Astrocyte (in vitro differentiated cells and primary cell): Measurements from ENCODE around the gene HOXA11. TPM values are rescaled to one million over a fixed set of nuclear protein-coding genes. Genes with fewer than 3 reads are reported as not detected.

ENCODE experiments used
- DNase-seq: peaks from one replicate; pipeline ENCODE4 v3.0.0-alpha.2; 2010; ENCODE audit warnings: low read depth
- FAIRE-seq: peaks from 2 replicates; lab custom pipeline; 2011; peaks lifted over from hg19 to GRCh38; lab: Jason Lieb, UNC
- H2AFZ ChIP-seq: 2 replicates; pipeline ENCODE4 v1.6.0; 2012; ENCODE audit warnings: low read depth, low read length, inconsistent platforms
- H3K27ac ChIP-seq: 2 replicates; pipeline ENCODE4 v1.5.1; 2011; ENCODE audit warnings: low read depth, low read length, inconsistent platforms
- H3K27me3 ChIP-seq: 2 replicates; pipeline ENCODE4 v1.6.0; 2011; ENCODE audit warnings: low read length, inconsistent platforms; ENCODE audit not compliant: insufficient read depth
- H3K36me3 ChIP-seq: 2 replicates; pipeline ENCODE4 v1.5.1; 2011; ENCODE audit warnings: low read length, inconsistent platforms; ENCODE audit not compliant: insufficient read depth
- H3K4me1 ChIP-seq: 2 replicates; pipeline ENCODE4 v1.5.1; 2011; ENCODE audit warnings: low read length, inconsistent platforms; ENCODE audit not compliant: insufficient read depth
- H3K4me2 ChIP-seq: 2 replicates; pipeline ENCODE4 v1.6.0; 2012; ENCODE audit warnings: low read length, inconsistent platforms
- H3K4me3 ChIP-seq: 2 replicates; pipeline ENCODE4 v1.5.1; 2011; ENCODE audit warnings: low read depth, mild to moderate bottlenecking, low read length, inconsistent platforms; ENCODE audit not compliant: insufficient read depth
- H3K79me2 ChIP-seq: 2 replicates; pipeline ENCODE4 v1.6.0; 2012; ENCODE audit warnings: mild to moderate bottlenecking, low read length, inconsistent platforms; ENCODE audit not compliant: insufficient read depth
- H3K9ac ChIP-seq: 2 replicates; pipeline ENCODE4 v1.6.0; 2012; ENCODE audit warnings: mild to moderate bottlenecking, low read length, inconsistent platforms
- H3K9me3 ChIP-seq: 2 replicates; pipeline ENCODE4 v1.5.1; 2012; ENCODE audit warnings: low read depth, mild to moderate bottlenecking, low read length, inconsistent platforms; ENCODE audit not compliant: insufficient read depth
- H4K20me1 ChIP-seq: 2 replicates; pipeline ENCODE4 v1.6.0; 2012; ENCODE audit warnings: low read length, inconsistent platforms; ENCODE audit not compliant: insufficient read depth
- H3K27ac Mint-ChIP-seq: one replicate; pipeline ENCODE4 v1.8.0; 2021; ENCODE audit warnings: mild to moderate bottlenecking, mixed read lengths; ENCODE audit not compliant: unreplicated experiment
- H3K27me3 Mint-ChIP-seq: one replicate; pipeline ENCODE4 v1.8.0; 2021; ENCODE audit warnings: low read depth, mixed read lengths; ENCODE audit not compliant: unreplicated experiment
- H3K36me3 Mint-ChIP-seq: one replicate; pipeline ENCODE4 v1.8.0; 2021; ENCODE audit warnings: low read depth, mixed read lengths; ENCODE audit not compliant: unreplicated experiment
- H3K4me1 Mint-ChIP-seq: one replicate; pipeline ENCODE4 v1.8.0; 2021; ENCODE audit warnings: low read depth, mixed read lengths; ENCODE audit not compliant: unreplicated experiment
- H3K4me3 Mint-ChIP-seq: one replicate; pipeline ENCODE4 v1.8.0; 2021; ENCODE audit warnings: mild to moderate bottlenecking, moderate library complexity, mixed read lengths; ENCODE audit not compliant: unreplicated experiment
- H3K9me3 Mint-ChIP-seq: one replicate; pipeline ENCODE4 v1.8.0; 2021; ENCODE audit warnings: mild to moderate bottlenecking, mixed read lengths; ENCODE audit not compliant: unreplicated experiment
- EZH2 ChIP-seq: IDR thresholded peaks from 2 replicates; pipeline ENCODE4 v1.6.1; 2012; ENCODE audit warnings: mild to moderate bottlenecking, low read length, inconsistent platforms; ENCODE audit not compliant: insufficient read depth
- total RNA-seq: library from RNA; stranded (reverse); gene quantifications from 2 replicates; pipeline ENCODE4 v1.2.1, GENCODE V29; 2021
- TF ChIP-seq, protein P1 (sequence below): IDR thresholded peaks from 2 replicates; pipeline ENCODE4 v1.5.1; 2011; ENCODE audit warnings: low read depth, mild to moderate bottlenecking, inconsistent platforms, low read length, moderate library complexity; ENCODE audit not compliant: insufficient read depth

HOXA11 gene
- total RNA-seq, 1 donor from 2014 or later: not detected

DNA sequence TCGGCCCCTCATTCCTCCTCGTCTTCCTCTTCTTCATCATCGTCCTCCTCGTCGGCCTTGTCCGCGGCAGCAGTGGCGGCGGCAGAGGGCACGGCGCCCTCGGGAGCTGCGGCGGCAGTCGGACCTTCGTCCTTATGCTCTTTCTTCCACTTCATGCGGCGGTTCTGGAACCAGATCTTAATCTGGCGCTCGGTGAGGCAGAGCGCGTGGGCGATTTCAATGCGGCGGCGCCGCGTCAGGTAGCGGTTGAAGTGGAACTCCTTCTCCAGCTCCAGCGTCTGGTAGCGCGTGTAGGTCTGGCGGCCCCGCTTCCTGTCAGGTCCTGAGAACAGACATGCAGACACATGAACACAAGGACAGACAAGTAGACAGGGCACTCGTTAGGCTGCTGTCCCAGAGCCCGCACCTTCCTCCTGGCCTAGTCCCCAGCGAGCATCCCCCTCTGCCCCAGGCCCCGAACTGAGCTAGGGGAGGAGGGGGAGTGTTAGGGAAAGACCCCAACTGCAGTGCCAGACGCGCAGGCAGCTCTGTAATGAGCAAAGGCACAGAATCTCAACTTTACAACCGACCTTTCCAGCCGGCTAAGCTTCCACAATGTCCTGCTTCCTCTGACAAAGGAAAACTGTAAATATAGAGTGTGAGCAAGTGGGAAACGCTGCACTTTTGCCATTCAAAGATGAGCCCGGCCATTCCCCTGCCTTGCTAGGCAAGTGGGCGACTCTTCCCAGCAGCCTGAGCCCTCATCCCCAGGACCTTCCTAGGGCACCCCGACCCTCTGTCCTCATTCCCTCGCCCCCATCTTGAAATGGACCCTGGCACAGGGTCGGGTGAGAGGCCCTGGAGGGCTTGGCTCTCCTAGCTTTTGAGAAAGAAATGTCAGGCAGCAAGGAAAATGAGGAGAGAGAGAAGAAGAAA lies 29.9 kb downstream of the HOXA11 start:
- H3K36me3 ChIP-seq: no peaks in the 10 kb centered on the region
- Mint-ChIP-seq H3K4me1 (no peaks in the 10 kb centered on the region), H3K36me3 (no peaks in the 10 kb centered on the region), H3K27me3 (peaks cover 84% of the 10 kb centered on the region), H3K4me3 (no peak overlapping the region), H3K27ac (no peak overlapping the region), H3K9me3 (peaks cover 52% of the 10 kb centered on the region)
- peaks cover 16% of the 10 kb centered on the region for H3K9me3 ChIP-seq
- no peak overlapping the region for H3K4me2 ChIP-seq
- no peak overlapping the region for H3K27ac ChIP-seq
- H3K27me3 ChIP-seq: peaks cover 95% of the 10 kb centered on the region
- no peaks in the 10 kb centered on the region for H3K79me2 ChIP-seq
- H3K4me1 ChIP-seq: peaks cover 9% of the 10 kb centered on the region
- H4K20me1 ChIP-seq: no peaks in the 10 kb centered on the region
- no peak overlapping the region for H3K9ac ChIP-seq
- H2AFZ ChIP-seq: no peak overlapping the region
- peak; percentile 73 for TF ChIP-seq EZH2
- TF ChIP-seq, protein P1, sequence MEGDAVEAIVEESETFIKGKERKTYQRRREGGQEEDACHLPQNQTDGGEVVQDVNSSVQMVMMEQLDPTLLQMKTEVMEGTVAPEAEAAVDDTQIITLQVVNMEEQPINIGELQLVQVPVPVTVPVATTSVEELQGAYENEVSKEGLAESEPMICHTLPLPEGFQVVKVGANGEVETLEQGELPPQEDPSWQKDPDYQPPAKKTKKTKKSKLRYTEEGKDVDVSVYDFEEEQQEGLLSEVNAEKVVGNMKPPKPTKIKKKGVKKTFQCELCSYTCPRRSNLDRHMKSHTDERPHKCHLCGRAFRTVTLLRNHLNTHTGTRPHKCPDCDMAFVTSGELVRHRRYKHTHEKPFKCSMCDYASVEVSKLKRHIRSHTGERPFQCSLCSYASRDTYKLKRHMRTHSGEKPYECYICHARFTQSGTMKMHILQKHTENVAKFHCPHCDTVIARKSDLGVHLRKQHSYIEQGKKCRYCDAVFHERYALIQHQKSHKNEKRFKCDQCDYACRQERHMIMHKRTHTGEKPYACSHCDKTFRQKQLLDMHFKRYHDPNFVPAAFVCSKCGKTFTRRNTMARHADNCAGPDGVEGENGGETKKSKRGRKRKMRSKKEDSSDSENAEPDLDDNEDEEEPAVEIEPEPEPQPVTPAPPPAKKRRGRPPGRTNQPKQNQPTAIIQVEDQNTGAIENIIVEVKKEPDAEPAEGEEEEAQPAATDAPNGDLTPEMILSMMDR: no peak
- DNase-seq (no peak), FAIRE-seq (no peak)
- H3K4me3 ChIP-seq: no peak overlapping the region

DNA sequence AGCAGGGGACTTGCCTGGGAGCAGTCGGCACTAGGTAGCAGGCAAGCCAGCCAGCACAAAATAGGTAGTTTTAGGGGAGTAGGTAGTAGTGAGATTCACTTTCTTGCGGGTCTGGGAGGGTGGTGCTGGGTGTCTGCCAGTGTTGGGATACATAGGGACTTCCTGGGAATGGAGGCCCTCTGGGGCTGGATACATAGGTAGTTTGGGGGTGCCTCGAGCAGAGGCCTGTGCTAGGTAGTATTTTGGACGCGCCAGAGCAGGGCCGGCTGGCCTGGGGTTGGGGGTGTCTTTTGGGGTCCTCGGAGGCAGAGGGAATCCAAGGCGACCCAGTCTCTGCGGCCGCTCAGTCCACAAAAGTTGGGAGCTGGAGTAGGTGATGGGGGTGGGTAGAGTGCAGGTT lies 30.7 kb downstream of the HOXA11 start:
- DNase-seq (no peak), FAIRE-seq (no peak)
- H3K9me3 Mint-ChIP-seq: peaks cover 52% of the 10 kb centered on the region
- Histone ChIP-seq H3K9me3 (peaks cover 16% of the 10 kb centered on the region), H3K27me3 (peaks cover 95% of the 10 kb centered on the region), H3K36me3 (no peaks in the 10 kb centered on the region), H3K4me2 (no peak overlapping the region), H3K4me1 (peaks cover 9% of the 10 kb centered on the region), H2AFZ (no peak overlapping the region), H4K20me1 (no peaks in the 10 kb centered on the region), H3K9ac (no peak overlapping the region), H3K27ac (no peak overlapping the region), H3K79me2 (no peaks in the 10 kb centered on the region), H3K4me3 (no peak overlapping the region)
- H3K27me3 Mint-ChIP-seq: peaks cover 84% of the 10 kb centered on the region
- H3K4me3 Mint-ChIP-seq: no peak overlapping the region
- H3K4me1 Mint-ChIP-seq: no peaks in the 10 kb centered on the region
- no peaks in the 10 kb centered on the region for H3K36me3 Mint-ChIP-seq
- TF ChIP-seq, protein P1: no peak
- TF ChIP-seq EZH2: no peak
- H3K27ac Mint-ChIP-seq: peak overlapping the region; percentile 47

DNA sequence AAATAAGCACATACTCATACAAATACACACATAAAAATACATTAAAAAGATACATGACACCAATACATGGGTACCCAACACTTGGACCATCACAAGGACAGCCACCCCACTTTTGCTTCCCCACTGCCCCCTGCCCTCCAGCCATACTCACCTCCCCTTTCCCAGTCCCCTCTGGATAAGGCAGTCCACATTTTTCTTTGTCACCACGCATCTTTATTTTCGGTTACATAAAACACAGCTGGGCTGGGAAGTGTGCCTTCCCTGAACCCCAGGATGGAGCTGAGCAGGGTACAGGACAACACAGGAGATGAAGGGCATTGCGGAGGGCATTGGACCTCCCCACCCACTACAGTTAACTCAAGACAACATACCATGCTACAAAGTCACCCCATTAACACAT lies 31.5 kb downstream of the HOXA11 start:
- Histone ChIP-seq H3K9ac (no peak overlapping the region), H3K79me2 (no peaks in the 10 kb centered on the region)
- no peak overlapping the region for H3K4me3 Mint-ChIP-seq

More for the DNA sequence above, 31.5 kb downstream of the HOXA11 start:
- no peak overlapping the region for H2AFZ ChIP-seq
- H4K20me1 ChIP-seq: no peaks in the 10 kb centered on the region
- Mint-ChIP-seq H3K9me3 (peaks cover 50% of the 10 kb centered on the region), H3K4me1 (no peaks in the 10 kb centered on the region), H3K27ac (peak overlapping the region; percentile 53), H3K27me3 (peaks cover 83% of the 10 kb centered on the region), H3K36me3 (no peaks in the 10 kb centered on the region)
- H3K4me1 ChIP-seq: peaks cover 9% of the 10 kb centered on the region
- H3K27ac ChIP-seq: no peak overlapping the region
- H3K27me3 ChIP-seq: peaks cover 95% of the 10 kb centered on the region
- H3K36me3 ChIP-seq: no peaks in the 10 kb centered on the region
- FAIRE-seq (no peak), DNase-seq (no peak)
- TF ChIP-seq, protein P1: no peak
- no peak for TF ChIP-seq EZH2
- H3K4me3 ChIP-seq: no peak overlapping the region
- peaks cover 19% of the 10 kb centered on the region for H3K9me3 ChIP-seq
- H3K4me2 ChIP-seq: no peak overlapping the region
